ENCODE results near the gene SSUH2.

Gene SSUH2

GRCh38 chr3:8643693-8644365, 769 bp downstream of the SSUH2 start:
- in situ Hi-C loops (cut with HindIII; ENCODE audit: low sequenced_read_pairs) = no loop called here

GRCh38 chr3:8642001-8642400, 2.6 kb downstream of the SSUH2 start:
- in situ Hi-C loops (cut with HindIII; ENCODE audit: low sequenced_read_pairs) = no loop called here

- in situ Hi-C loops (cut with HindIII; ENCODE audit: low sequenced_read_pairs) = no loop called here
Measured at GRCh38 chr3:8641472-8641871, 3.1 kb downstream of the SSUH2 start.

- in situ Hi-C loops (cut with HindIII; ENCODE audit: low sequenced_read_pairs) = no loop called here
Measured at GRCh38 chr3:8640223-8640622, 4.4 kb downstream of the SSUH2 start.

- in situ Hi-C loops (cut with HindIII; ENCODE audit: low sequenced_read_pairs) = no loop called here
Measured at GRCh38 chr3:8639659-8640000, 5.0 kb downstream of the SSUH2 start.

GRCh38 chr3:8638994-8639658, 5.5 kb downstream of the SSUH2 start:
- in situ Hi-C loops (cut with HindIII; ENCODE audit: low sequenced_read_pairs) = no loop called here

GRCh38 chr3:8637348-8637747, 7.2 kb downstream of the SSUH2 start:
- in situ Hi-C loops (cut with HindIII; ENCODE audit: low sequenced_read_pairs) = no loop called here

- in situ Hi-C loops (cut with HindIII; ENCODE audit: low sequenced_read_pairs) = no loop called here
Measured at GRCh38 chr3:8635631-8636030, 9.0 kb downstream of the SSUH2 start.

- in situ Hi-C loops (cut with HindIII; ENCODE audit: low sequenced_read_pairs) = no loop called here
Measured at GRCh38 chr3:8635125-8635524, 9.5 kb downstream of the SSUH2 start.

GRCh38 chr3:8632402-8633237, 12.0 kb downstream of the SSUH2 start:
- in situ Hi-C loops (cut with HindIII; ENCODE audit: low sequenced_read_pairs) = no loop called here

GRCh38 chr3:8631661-8632060, 12.9 kb downstream of the SSUH2 start:
- in situ Hi-C loops (cut with HindIII; ENCODE audit: low sequenced_read_pairs) = no loop called here

GRCh38 chr3:8629151-8630021, 15.2 kb downstream of the SSUH2 start:
- in situ Hi-C loops (cut with HindIII; ENCODE audit: low sequenced_read_pairs) = no loop called here

GRCh38 chr3:8627949-8628348, 16.6 kb downstream of the SSUH2 start:
- in situ Hi-C loops (cut with HindIII; ENCODE audit: low sequenced_read_pairs) = no loop called here

- in situ Hi-C loops (cut with HindIII; ENCODE audit: low sequenced_read_pairs) = no loop called here
Measured at GRCh38 chr3:8627201-8627940, 17.2 kb downstream of the SSUH2 start.

- in situ Hi-C loops (cut with HindIII; ENCODE audit: low sequenced_read_pairs) = no loop called here
Measured at GRCh38 chr3:8625991-8626390, 18.6 kb downstream of the SSUH2 start.

- in situ Hi-C loops (cut with HindIII; ENCODE audit: low sequenced_read_pairs) = no loop called here
Measured at GRCh38 chr3:8624612-8625011, 20.0 kb downstream of the SSUH2 start.

- in situ Hi-C loops (cut with HindIII; ENCODE audit: low sequenced_read_pairs) = no loop called here
Measured at GRCh38 chr3:8623741-8624140, 20.9 kb downstream of the SSUH2 start.

- in situ Hi-C loops (cut with HindIII; ENCODE audit: low sequenced_read_pairs) = no loop called here
Measured at GRCh38 chr3:8622873-8623691, 21.5 kb downstream of the SSUH2 start.

- in situ Hi-C loops (cut with HindIII; ENCODE audit: low sequenced_read_pairs) = no loop called here
Measured at GRCh38 chr3:8621872-8622271, 22.7 kb downstream of the SSUH2 start.
